AG09309 (cell line): Measurements from ENCODE around the gene DAPK1.

Source experiments
- DNase-seq: peaks from one replicate; pipeline ENCODE4 v3.0.0-alpha.2; 2010; ENCODE audit warnings: low read depth
- H3K4me3 ChIP-seq: 2 replicates; pipeline ENCODE4 v1.5.1; 2011; ENCODE audit warnings: mild to moderate bottlenecking, low read depth, low read length, moderate library complexity; ENCODE audit not compliant: control insufficient read depth
- CTCF ChIP-seq: IDR thresholded peaks from 2 replicates; pipeline ENCODE4 v1.5.1; 2011; ENCODE audit warnings: mild to moderate bottlenecking, low read depth, low read length, inconsistent platforms; ENCODE audit not compliant: insufficient read depth, control insufficient read depth; ENCODE audit errors: missing control alignments

Gene DAPK1

GRCh38 chr9:87535817-87536539 lies 38.3 kb downstream of the DAPK1 start:
- TF ChIP-seq CTCF: no peak
- no peak overlapping the region for H3K4me3 ChIP-seq
- DNase-seq: no peak

- TF ChIP-seq CTCF: no peak
- no peak overlapping the region for H3K4me3 ChIP-seq
- DNase-seq: no peak
These were observed 40.0 kb downstream of the DAPK1 start for GRCh38 chr9:87537625-87538024.

DNA sequence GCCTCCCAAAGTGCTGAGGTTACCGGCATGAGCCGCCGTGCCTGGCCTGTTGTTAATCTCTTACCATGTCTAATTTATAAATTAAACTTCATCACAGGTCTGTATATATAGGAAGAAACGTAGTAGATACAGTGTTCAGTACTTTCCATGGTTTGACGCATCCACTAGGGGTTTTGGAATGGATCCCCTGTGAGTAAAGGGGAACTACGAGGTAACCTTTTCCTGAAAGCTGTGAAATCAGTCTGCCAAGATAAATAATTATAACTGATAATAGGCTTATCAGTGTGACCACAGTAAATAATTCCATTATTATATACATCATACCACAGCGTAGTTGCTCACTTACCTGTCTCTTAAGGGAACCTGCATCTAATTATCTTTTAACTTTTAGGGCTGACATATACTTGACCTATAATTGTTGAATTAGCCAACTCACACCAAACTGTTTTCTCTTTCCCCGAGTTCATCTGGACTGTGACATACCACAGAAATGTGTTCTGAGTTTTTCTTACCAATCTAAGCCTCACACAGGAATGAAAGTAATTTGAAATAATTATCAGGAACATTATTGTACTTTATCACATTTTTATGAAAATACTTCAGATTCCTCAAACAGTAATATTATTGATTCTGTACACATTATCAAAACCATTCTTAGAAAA lies 42.9 kb downstream of the DAPK1 start:
- no peak for TF ChIP-seq CTCF
- no peak overlapping the region for H3K4me3 ChIP-seq
- DNase-seq: no peak

DNA sequence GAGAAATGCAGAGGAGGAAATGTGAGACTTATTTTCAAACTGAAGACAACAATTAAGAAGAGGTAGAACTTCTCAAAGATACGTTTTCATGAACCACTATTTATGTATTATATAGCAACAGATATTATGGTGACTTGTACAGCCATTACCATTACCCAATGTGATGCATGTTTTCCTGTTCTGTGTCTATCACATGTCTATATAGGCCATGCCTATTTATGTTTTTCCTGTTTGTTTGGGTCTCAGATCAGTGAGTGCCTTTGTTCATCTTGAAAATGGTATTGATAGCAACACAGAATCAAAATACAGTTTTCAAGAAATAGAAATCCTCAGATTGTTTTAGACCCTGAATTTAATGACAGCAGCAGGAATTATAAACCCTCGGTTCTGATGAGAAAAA lies 44.0 kb downstream of the DAPK1 start:
- no peak for DNase-seq
- H3K4me3 ChIP-seq: no peak overlapping the region
- no peak for TF ChIP-seq CTCF

GRCh38 chr9:87542141-87542540 lies 44.5 kb downstream of the DAPK1 start:
- no peak for TF ChIP-seq CTCF
- no peak overlapping the region for H3K4me3 ChIP-seq
- no peak for DNase-seq

DNA sequence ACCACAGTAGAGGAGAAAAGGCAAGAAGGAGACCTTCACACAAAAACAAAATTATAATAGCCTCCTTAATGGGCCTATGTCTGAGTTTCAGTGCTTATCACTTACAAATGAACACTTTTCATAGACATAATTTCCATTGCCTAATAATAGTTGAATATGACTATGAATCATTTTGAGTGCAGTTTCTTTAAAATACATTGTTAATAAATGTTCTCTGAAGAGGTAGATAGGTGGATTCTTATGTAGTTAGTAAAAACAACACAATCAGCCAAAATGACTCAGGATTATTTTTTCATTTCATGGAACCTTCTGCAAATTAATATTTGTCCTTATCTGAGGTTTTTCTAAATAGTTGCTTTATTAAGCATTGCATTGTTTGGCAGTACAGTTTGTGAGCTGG lies 45.6 kb downstream of the DAPK1 start:
- H3K4me3 ChIP-seq: no peak overlapping the region
- no peak for TF ChIP-seq CTCF
- DNase-seq: no peak
